CD4-positive, alpha-beta T cell (primary cell): ENCODE measurements around the gene GRID1. TPM values are rescaled to one million over a fixed set of nuclear protein-coding genes. Genes with fewer than 3 reads are reported as not detected.

Experiments used
- ATAC-seq: fragments of 200-7000 bp; cut with Tn5 transposase; one replicate; pipeline ENCODE4 v1.10.0; 2022; ENCODE audit warnings: mild to moderate bottlenecking; ENCODE audit not compliant: poor library complexity
- CTCF ChIA-PET: fragments of 350-600 bp; sonication (Branson Sonifier 250); formaldehyde crosslinking; loops from one replicate; lab custom pipeline; 2021; ENCODE audit warnings: antibody characterized with exemption, inconsistent platforms; lab: Charles Lee
- POLR2A ChIA-PET: fragments of 350-600 bp; sonication (Branson Sonifier 250); formaldehyde crosslinking; loops from one replicate; lab custom pipeline; 2021; ENCODE audit warnings: antibody characterized with exemption, inconsistent platforms; lab: Charles Lee
- DNase-seq, 14 experiments: peaks; one replicate each; pipeline ENCODE4 v3.0.0-alpha.2; 2013 to 2020; ENCODE audit warnings: mixed read lengths in 2 of 14
- H3K27ac ChIP-seq, 2 donors: one replicate each; pipeline versions ENCODE4 v1.5.1 to v1.7.0; 2013; ENCODE audit warnings: low read length in 2 of 2, low read depth in 1 of 2, mild to moderate bottlenecking in 1 of 2
- H3K27me3 ChIP-seq, 2 experiments: 1 replicate in 1 of 2; 2 replicates in 1 of 2; pipeline versions ENCODE4 v1.6.1 to v1.7.0; 2013; ENCODE audit warnings: low read length in 2 of 2, control low read depth in 1 of 2, mild to moderate bottlenecking in 1 of 2, moderate library complexity in 1 of 2; ENCODE audit not compliant: insufficient read depth in 2 of 2, control insufficient read depth in 1 of 2
- H3K36me3 ChIP-seq: one replicate; pipeline ENCODE4 v1.6.1; 2013; ENCODE audit warnings: low read length, control low read depth; ENCODE audit not compliant: insufficient read depth
- H3K4me1 ChIP-seq: one replicate; pipeline ENCODE4 v1.6.1; 2013; ENCODE audit warnings: low read length, control low read depth; ENCODE audit not compliant: insufficient read depth
- H3K4me3 ChIP-seq: one replicate; pipeline ENCODE4 v1.5.1; 2013; ENCODE audit warnings: mild to moderate bottlenecking, low read length, moderate library complexity
- H3K9me3 ChIP-seq, 2 experiments: 1 replicate in 1 of 2; 2 replicates in 1 of 2; pipeline versions ENCODE4 v1.6.1 to v1.7.0; 2013; ENCODE audit warnings: low read length in 2 of 2, mild to moderate bottlenecking in 2 of 2, control low read depth in 1 of 2, moderate library complexity in 1 of 2; ENCODE audit not compliant: control insufficient read depth in 1 of 2, insufficient read depth in 1 of 2
- H3K27ac Mint-ChIP-seq: one replicate; pipeline ENCODE4 v1.8.0; 2020; ENCODE audit warnings: mixed read lengths
- H3K27me3 Mint-ChIP-seq: one replicate; pipeline ENCODE4 v1.8.0; 2021; ENCODE audit warnings: mixed read lengths
- H3K36me3 Mint-ChIP-seq: one replicate; pipeline ENCODE4 v1.8.0; 2021; ENCODE audit warnings: low read depth, mixed read lengths
- H3K4me1 Mint-ChIP-seq: one replicate; pipeline ENCODE4 v1.8.0; 2021; ENCODE audit warnings: low read depth, mixed read lengths
- H3K4me3 Mint-ChIP-seq: one replicate; pipeline ENCODE4 v1.8.0; 2020; ENCODE audit warnings: mild to moderate bottlenecking, mixed read lengths
- H3K9me3 Mint-ChIP-seq: one replicate; pipeline ENCODE4 v1.8.0; 2020; ENCODE audit warnings: mixed read lengths
- intact Hi-C, 2 experiments: fragments of 100-400 bp; cut with DNase I in 1 of 2; cut with micrococcal nuclease in 1 of 2; formaldehyde crosslinking; loops; one replicate each; pipeline versions ENCODE4 v1.15.1 to v1.9.0; 2023 to 2025; cut with DNase I, micrococcal nuclease
- total RNA-seq, 174 experiments: library from RNA in 2 of 174; stranded (reverse) in 2 of 174; gene quantifications; one replicate each; pipeline ENCODE4 v1.2.3 and lab custom pipeline; 2021 to 2026
- TF ChIP-seq, protein P1 (sequence below): fragments of 200-600 bp; IDR thresholded peaks from one replicate; pipeline ENCODE4 v1.8.0; 2022; ENCODE audit warnings: antibody characterized with exemption, mild to moderate bottlenecking

GRID1 gene
- total RNA-seq, 2 experiments from 2014 or later = not detected

DNA sequence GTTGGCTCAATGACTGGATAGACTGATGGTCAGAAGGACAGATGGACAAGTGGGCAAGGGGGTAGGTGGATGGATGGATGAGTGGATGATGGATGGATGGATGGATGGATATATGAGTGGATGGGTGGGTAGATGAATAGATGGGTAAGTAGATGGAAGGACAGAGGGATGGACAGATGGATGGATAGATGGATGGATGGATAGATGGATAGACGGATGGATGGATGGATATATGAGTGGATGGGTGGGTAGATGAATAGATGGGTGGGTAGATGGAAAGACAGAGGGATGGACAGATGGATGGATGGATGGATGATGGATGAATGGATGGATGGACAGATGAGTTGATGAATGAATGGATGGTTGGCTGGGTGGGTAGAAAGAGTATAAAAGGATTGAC is 119.5 kb downstream of the GRID1 start:
- Histone ChIP-seq H3K27ac (no peak overlapping the region), H3K36me3 (no peaks in the 10 kb centered on the region), H3K27me3 (peaks cover 0 to 3% of the 10 kb centered on the region in 2 experiments), H3K4me3 (no peak overlapping the region), H3K4me1 (no peaks in the 10 kb centered on the region), H3K9me3 (peaks cover 0 to 28% of the 10 kb centered on the region in 2 experiments)
- Mint-ChIP-seq H3K4me1 (no peaks in the 10 kb centered on the region), H3K9me3 (peaks cover 4% of the 10 kb centered on the region), H3K27ac (no peak overlapping the region), H3K27me3 (no peaks in the 10 kb centered on the region), H3K4me3 (no peak overlapping the region), H3K36me3 (no peaks in the 10 kb centered on the region)
- POLR2A ChIA-PET = no interaction called here
- intact Hi-C loops = no loop called here
- DNase-seq (no peak), ATAC-seq (no peak)
- CTCF ChIA-PET = no interaction called here
- TF ChIP-seq, protein P1, sequence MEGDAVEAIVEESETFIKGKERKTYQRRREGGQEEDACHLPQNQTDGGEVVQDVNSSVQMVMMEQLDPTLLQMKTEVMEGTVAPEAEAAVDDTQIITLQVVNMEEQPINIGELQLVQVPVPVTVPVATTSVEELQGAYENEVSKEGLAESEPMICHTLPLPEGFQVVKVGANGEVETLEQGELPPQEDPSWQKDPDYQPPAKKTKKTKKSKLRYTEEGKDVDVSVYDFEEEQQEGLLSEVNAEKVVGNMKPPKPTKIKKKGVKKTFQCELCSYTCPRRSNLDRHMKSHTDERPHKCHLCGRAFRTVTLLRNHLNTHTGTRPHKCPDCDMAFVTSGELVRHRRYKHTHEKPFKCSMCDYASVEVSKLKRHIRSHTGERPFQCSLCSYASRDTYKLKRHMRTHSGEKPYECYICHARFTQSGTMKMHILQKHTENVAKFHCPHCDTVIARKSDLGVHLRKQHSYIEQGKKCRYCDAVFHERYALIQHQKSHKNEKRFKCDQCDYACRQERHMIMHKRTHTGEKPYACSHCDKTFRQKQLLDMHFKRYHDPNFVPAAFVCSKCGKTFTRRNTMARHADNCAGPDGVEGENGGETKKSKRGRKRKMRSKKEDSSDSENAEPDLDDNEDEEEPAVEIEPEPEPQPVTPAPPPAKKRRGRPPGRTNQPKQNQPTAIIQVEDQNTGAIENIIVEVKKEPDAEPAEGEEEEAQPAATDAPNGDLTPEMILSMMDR = no peak

DNA sequence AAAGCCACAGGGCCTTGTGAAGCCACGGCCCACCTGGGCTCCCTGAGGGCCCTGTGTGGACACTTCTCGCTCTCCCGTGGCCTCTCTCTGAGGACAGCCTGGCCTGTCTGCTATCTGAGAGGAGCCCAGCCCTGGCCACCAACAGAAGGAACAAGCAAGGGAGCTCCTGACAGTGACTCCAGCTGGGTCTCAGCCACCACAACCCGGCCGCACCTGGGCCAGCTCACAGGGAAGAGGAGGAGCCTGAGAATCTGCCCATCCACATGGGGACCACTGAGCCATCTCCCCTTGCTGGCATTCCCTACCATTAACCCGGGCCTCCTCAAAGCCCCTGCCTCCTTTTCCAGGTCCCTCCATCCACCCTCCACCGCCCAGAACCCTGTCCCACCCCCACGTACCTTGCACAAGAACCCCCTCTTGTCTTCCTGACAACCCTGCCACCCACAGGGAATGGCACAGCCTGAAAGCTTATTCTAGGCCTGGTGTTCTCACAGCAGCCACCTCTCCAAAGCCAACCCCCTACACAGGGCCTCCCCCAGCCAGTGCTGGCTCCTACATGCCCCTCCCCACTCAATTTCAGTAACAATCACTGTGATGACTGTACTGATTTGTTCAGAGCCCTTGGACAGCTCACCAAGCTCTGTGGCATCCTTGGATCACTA is 120.2 kb downstream of the GRID1 start:
- Mint-ChIP-seq H3K36me3 (no peaks in the 10 kb centered on the region), H3K27ac (no peak overlapping the region), H3K27me3 (no peaks in the 10 kb centered on the region), H3K9me3 (peaks cover 4% of the 10 kb centered on the region), H3K4me3 (no peak overlapping the region), H3K4me1 (no peaks in the 10 kb centered on the region)
- Histone ChIP-seq H3K9me3 (peaks cover 0 to 28% of the 10 kb centered on the region in 2 experiments), H3K27me3 (peaks cover 0 to 3% of the 10 kb centered on the region in 2 experiments), H3K27ac (no peak overlapping the region), H3K36me3 (no peaks in the 10 kb centered on the region), H3K4me1 (no peaks in the 10 kb centered on the region), H3K4me3 (no peak overlapping the region)
- no peak for ATAC-seq
- intact Hi-C loops = no loop called here
- CTCF ChIA-PET = no interaction called here
- POLR2A ChIA-PET = no interaction called here
- TF ChIP-seq, protein P1 = no peak
- DNase-seq = no peak

DNA sequence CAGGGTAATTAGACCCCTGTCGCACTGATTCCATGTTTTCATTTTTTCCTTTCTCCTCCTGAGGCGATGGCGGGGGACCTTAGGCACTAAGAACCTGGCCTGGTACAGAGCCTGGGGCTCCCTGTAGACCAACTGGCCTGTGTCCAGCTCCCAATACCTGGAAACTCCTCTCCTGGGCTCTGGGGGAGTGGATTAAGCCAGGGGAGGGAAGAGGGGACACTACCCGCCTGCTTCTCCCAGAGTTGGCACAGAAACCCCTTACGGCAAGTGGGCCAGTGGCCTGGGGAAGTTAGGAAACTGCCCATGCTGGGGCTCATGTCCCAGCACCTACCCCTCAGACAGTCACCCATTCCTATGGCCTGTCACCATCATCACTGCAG is 121.6 kb downstream of the GRID1 start:
- Histone ChIP-seq H3K4me1 (no peaks in the 10 kb centered on the region), H3K27ac (no peak overlapping the region), H3K9me3 (peaks cover 0 to 21% of the 10 kb centered on the region in 2 experiments), H3K4me3 (no peak overlapping the region), H3K36me3 (no peaks in the 10 kb centered on the region), H3K27me3 (peaks cover 0 to 3% of the 10 kb centered on the region in 2 experiments)
- no peaks in the 10 kb centered on the region for H3K27me3 Mint-ChIP-seq
- peaks cover 2% of the 10 kb centered on the region for H3K9me3 Mint-ChIP-seq
- no peak for DNase-seq
- TF ChIP-seq, protein P1 = no peak
- intact Hi-C loops = no loop called here
- ChIA-PET POLR2A (no interaction called here), CTCF (no interaction called here)
- H3K4me3 Mint-ChIP-seq = no peak overlapping the region
- no peak overlapping the region for H3K27ac Mint-ChIP-seq
- H3K36me3 Mint-ChIP-seq = no peaks in the 10 kb centered on the region
- no peak for ATAC-seq
- no peaks in the 10 kb centered on the region for H3K4me1 Mint-ChIP-seq
